ENCODE measurements around the gene KYAT1. TPM values are rescaled to one million over a fixed set of nuclear protein-coding genes. Genes with fewer than 3 reads are reported as not detected.
"Not testable (repeated sequence)": the region's sequence is repeated elsewhere in the genome, so short reads cannot be mapped to it uniquely, and the experiment has no call there.

KYAT1 gene
- polyA plus RNA-seq, 2 of the 4 experiments (the other 2 are of a cell fraction), result 8.4 to 10.0 TPM

GRCh38 chr9:128800061-128800460 lies 81.7 kb downstream of the KYAT1 start:
- no peak overlapping the region for H3K4me3 ChIP-seq
- no peak overlapping the region for H3K27ac ChIP-seq
- ChIA-PET POLR2A (no interaction called here), CTCF (interaction anchor here (2.2 kb wide), 1 partner anchor 67 kb away, joined by 7 read pairs; no protein-coding TSS in a partner anchor)
- TF ChIP-seq RFX5 (IDR thresholded peaks at IDR 0.05) (no peak), JUN (IDR thresholded peaks at IDR 0.05) (no peak), ATOH8 (CRISPR knock-in tag; IDR thresholded peaks at IDR 0.05; ENCODE audit: low read depth) (no peak), HOXB13 (CRISPR knock-in tag; IDR thresholded peaks at IDR 0.05; ENCODE audit: low read depth) (no peak), TP53 (CRISPR knock-in tag; IDR thresholded peaks at IDR 0.05) (no peak), CHD2 (IDR thresholded peaks at IDR 0.05; ENCODE audit: low read length, partially characterized antibody) (no peak), POLR2A (IDR thresholded peaks at IDR 0.05; ENCODE audit: low read length) (no peak), PHF8 (IDR thresholded peaks at IDR 0.05; ENCODE audit: borderline replicate concordance, low read depth) (no peak), SMC3 (IDR thresholded peaks at IDR 0.05) (no peak), NPAS2 (CRISPR knock-in tag; IDR thresholded peaks at IDR 0.05; ENCODE audit: borderline replicate concordance) (no peak), HEYL (CRISPR knock-in tag; IDR thresholded peaks at IDR 0.05) (no peak), BHLHE40 (IDR thresholded peaks at IDR 0.05; ENCODE audit: low read depth, low read length) (no peak), CBX2 (IDR thresholded peaks at IDR 0.05; ENCODE audit: borderline replicate concordance, low read depth) (no peak), FOSB (CRISPR knock-in tag; IDR thresholded peaks at IDR 0.05) (no peak)
- no peak for ATAC-seq
- no peak overlapping the region for H3K4me2 ChIP-seq
- no peak for DNase-seq (ENCODE audit: low read depth in 1 of 2, low spot score in 1 of 2)
- no peaks in the 10 kb centered on the region for H3K9me3 ChIP-seq
- no peaks in the 10 kb centered on the region for H3K4me1 ChIP-seq
- WGBS (ENCODE audit: missing lambda C conversion rate), result 94% methylated on average over 7 of the region's 7 CpGs
- no peak for FAIRE-seq

GRCh38 chr9:128798896-128799295 lies 82.9 kb downstream of the KYAT1 start:
- no peaks in the 10 kb centered on the region for H3K9me3 ChIP-seq
- DNase-seq (ENCODE audit: low read depth in 1 of 2, low spot score in 1 of 2) (no peak), ATAC-seq (no peak), FAIRE-seq (no peak)
- H3K4me2 ChIP-seq, result no peak overlapping the region
- CTCF ChIA-PET, result interaction anchor here (1.2 to 2.2 kb wide), 3 partner anchors 11 to 66 kb away, joined by 3 to 7 read pairs (median 5); partner anchors contain the start of gene ENDOG
- H3K4me1 ChIP-seq, result no peaks in the 10 kb centered on the region
- no peak overlapping the region for H3K4me3 ChIP-seq
- no peak for TF ChIP-seq POLR2A (IDR thresholded peaks at IDR 0.05; ENCODE audit: low read length)
- TF ChIP-seq RCOR1 (IDR thresholded peaks at IDR 0.05; ENCODE audit: low read depth, low read length), result no peak
- no peak for TF ChIP-seq FOXS1 (CRISPR knock-in tag; IDR thresholded peaks at IDR 0.05)
- TF ChIP-seq USF2 (IDR thresholded peaks at IDR 0.05), result no peak
- TF ChIP-seq PHF8 (IDR thresholded peaks at IDR 0.05; ENCODE audit: borderline replicate concordance, low read depth), result no peak
- WGBS (ENCODE audit: missing lambda C conversion rate), result 80% methylated on average over 8 of the region's 8 CpGs
- POLR2A ChIA-PET, result no interaction called here
- H3K27ac ChIP-seq, result no peak overlapping the region

GRCh38 chr9:128794961-128795360 lies 86.8 kb downstream of the KYAT1 start:
- DNase-seq (ENCODE audit: low read depth in 1 of 2, low spot score in 1 of 2); FAIRE-seq; H3K4me3 ChIP-seq; H3K27ac ChIP-seq; H3K9me3 ChIP-seq; H3K4me1 ChIP-seq; ATAC-seq; H3K4me2 ChIP-seq: not testable (repeated sequence)
- ChIA-PET POLR2A (interaction anchor here (0.6 to 0.7 kb wide), 2 partner anchors 53 to 220 kb away, joined by 4 read pairs; no protein-coding TSS in a partner anchor), CTCF (interaction anchor here (0.7 to 1.0 kb wide), 4 partner anchors 9 to 299 kb away, joined by 3 to 6 read pairs (median 4); no protein-coding TSS in a partner anchor)
- 50% methylated on average over 2 of the region's 2 CpGs for WGBS (ENCODE audit: missing lambda C conversion rate)

- TF ChIP-seq ZNF302 (CRISPR knock-in tag; IDR thresholded peaks at IDR 0.05) (no peak), MAX (IDR thresholded peaks at IDR 0.05) (no peak)
- 79% methylated on average over 8 of the region's 8 CpGs for WGBS (ENCODE audit: missing lambda C conversion rate)
- no peak for FAIRE-seq
- ChIA-PET CTCF (interaction anchor here (0.6 to 3.1 kb wide), 7 partner anchors 9 to 135 kb away, joined by 3 to 12 read pairs (median 5); partner anchors contain the start of gene ENDOG), POLR2A (no interaction called here)
- Histone ChIP-seq H3K4me3 (no peak overlapping the region), H3K27ac (no peak overlapping the region), H3K4me1 (peaks cover 4% of the 10 kb centered on the region; the same call in 2 of the 3 replicates), H3K9me3 (no peaks in the 10 kb centered on the region), H3K4me2 (no peak overlapping the region)
- no peak for DNase-seq (ENCODE audit: low read depth in 1 of 2, low spot score in 1 of 2)
- ATAC-seq, result no peak
Measured at GRCh38 chr9:128792978-128793686, 88.6 kb downstream of the KYAT1 start.
